Lung (tissue), 12 donors: ENCODE data around the gene AP4E1. TPM values are rescaled to one million over a fixed set of nuclear protein-coding genes. Genes with fewer than 3 reads are reported as not detected.
"Not testable (repeated sequence)": the region's sequence is repeated elsewhere in the genome, so short reads cannot be mapped to it uniquely, and the experiment has no call there.

Source experiments
- ATAC-seq: fragments of 200-7000 bp; cut with Tn5 transposase; one replicate; pipeline ENCODE4 v1.9.1; 2020; ENCODE audit warnings: moderate number of reproducible peaks; ENCODE audit not compliant: insufficient read depth, low FRiP score
- DNase-seq, 3 donors: peaks; one replicate each; pipeline ENCODE4 v3.0.0-alpha.2; 2013 to 2017
- H3K27ac ChIP-seq, 2 donors: one replicate each; pipeline ENCODE4 v1.5.1; 2013; ENCODE audit warnings: mild to moderate bottlenecking in 2 of 2, moderate library complexity in 2 of 2, control low read depth in 1 of 2, inconsistent platforms in 1 of 2, low read depth in 1 of 2, low read length in 1 of 2
- H3K27me3 ChIP-seq, 3 donors: one replicate each; pipeline ENCODE4 v1.5.1; 2013; ENCODE audit warnings: low read length in 2 of 3; ENCODE audit not compliant: control insufficient read depth in 3 of 3, insufficient read depth in 3 of 3
- H3K36me3 ChIP-seq, 4 donors: one replicate each; pipeline ENCODE4 v1.5.1; 2013; ENCODE audit warnings: low read length in 4 of 4, mild to moderate bottlenecking in 1 of 4, moderate library complexity in 1 of 4; ENCODE audit not compliant: control insufficient read depth in 4 of 4, insufficient read depth in 4 of 4
- H3K4me1 ChIP-seq, 5 donors: one replicate each; pipeline ENCODE4 v1.5.1; 2013; ENCODE audit warnings: low read length in 5 of 5, mild to moderate bottlenecking in 2 of 5, moderate library complexity in 1 of 5; ENCODE audit not compliant: control insufficient read depth in 5 of 5, insufficient read depth in 5 of 5
- H3K4me3 ChIP-seq: one replicate; pipeline ENCODE4 v1.5.1; 2013; ENCODE audit warnings: mild to moderate bottlenecking, control low read depth, moderate library complexity
- H3K9ac ChIP-seq, 2 donors: one replicate each; pipeline ENCODE4 v1.5.1; 2013; ENCODE audit warnings: low read length in 2 of 2, control low read depth in 1 of 2; ENCODE audit not compliant: insufficient read depth in 1 of 2
- H3K9me3 ChIP-seq, 4 donors: one replicate each; pipeline ENCODE4 v1.5.1; 2013; ENCODE audit warnings: low read length in 3 of 4, mild to moderate bottlenecking in 1 of 4, moderate library complexity in 1 of 4; ENCODE audit not compliant: control insufficient read depth in 4 of 4, insufficient read depth in 3 of 4
- CTCF ChIP-seq: IDR thresholded peaks from 2 replicates; pipeline ENCODE4 v1.5.1; 2012; ENCODE audit warnings: mild to moderate bottlenecking; ENCODE audit errors: control extremely low read depth, extremely low read depth
- WGBS, 2 donors: extraction: QIAGEN DNeasy Blood & Tissue Kit; methylation state at CpG; one replicate each; pipeline ENCODE4 v1.1.7; 2013; 5-methylcytosine and 5-hydroxymethylcytosine counted together
- polyA plus RNA-seq, 2 donors: library from polyadenylated mRNA; stranded (reverse); fragments of 200-250 nt; gene quantifications; one replicate each; pipeline ENCODE4 v1.2.1, GENCODE V29; 2013
- total RNA-seq, 2 donors: library from RNA; depleted of rRNA in 1 of 2; stranded (reverse); fragments of >200 nt in 1 of 2; gene quantifications; one replicate each; pipeline ENCODE4 v1.2.1, GENCODE V29; 2014 to 2021
- donor health status: control.
- donor health status: control.
- donor health status: Bipolar disorder and iron deficiency.
- donor health status: healthy.
- donor health status: DM: yes; HTN: yes; CAD: no.

Gene AP4E1
- total and polyA plus RNA-seq, 4 donors, result 2.2 to 12.7 (median 6.7) TPM

DNA sequence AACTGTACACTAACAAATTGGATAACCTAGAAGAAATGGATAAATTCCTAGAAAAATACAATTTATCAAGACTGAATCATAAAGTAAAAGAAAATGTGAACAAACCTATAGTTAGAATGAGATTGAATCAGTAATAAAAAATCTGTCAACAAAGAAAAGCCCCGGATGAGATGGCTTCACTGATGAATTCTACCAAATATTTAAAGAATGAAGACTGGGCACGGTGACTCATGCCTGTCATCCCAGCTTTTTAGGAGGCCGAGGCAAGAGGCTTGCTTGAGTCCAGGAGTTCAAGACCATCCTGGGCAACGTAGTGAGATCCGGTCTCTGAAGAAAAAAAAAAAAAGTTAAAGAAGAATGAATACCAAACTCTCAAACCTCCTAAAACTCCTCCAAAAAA, 17.7 kb upstream of the AP4E1 start:
- no peak overlapping the region for H3K27ac ChIP-seq
- H3K9ac ChIP-seq, result no peak overlapping the region
- no peak for TF ChIP-seq CTCF
- H3K9me3 ChIP-seq, result peaks cover 0 to 10% (median 1%) of the 10 kb centered on the region in 4 donors
- H3K27me3 ChIP-seq, result no peaks in the 10 kb centered on the region
- H3K4me1 ChIP-seq, result no peaks in the 10 kb centered on the region
- DNase-seq (no peak), ATAC-seq (no peak)
- H3K4me3 ChIP-seq, result no peak overlapping the region
- 94 to 98% methylated on average over 5 of the region's 5 CpGs for WGBS, 2 donors
- no peaks in the 10 kb centered on the region for H3K36me3 ChIP-seq

GRCh38 chr15:50891159-50891558, 17.3 kb upstream of the AP4E1 start:
- Histone ChIP-seq H3K27ac (no peak overlapping the region), H3K4me1 (no peaks in the 10 kb centered on the region), H3K27me3 (no peaks in the 10 kb centered on the region), H3K9me3 (peaks cover 0 to 10% (median 1%) of the 10 kb centered on the region in 4 donors), H3K9ac (no peak overlapping the region), H3K36me3 (no peaks in the 10 kb centered on the region), H3K4me3 (no peak overlapping the region)
- TF ChIP-seq CTCF, result no peak
- ATAC-seq (no peak), DNase-seq (no peak)
- WGBS, 2 donors, result 100% methylated on average over 1 of the region's 1 CpG

DNA sequence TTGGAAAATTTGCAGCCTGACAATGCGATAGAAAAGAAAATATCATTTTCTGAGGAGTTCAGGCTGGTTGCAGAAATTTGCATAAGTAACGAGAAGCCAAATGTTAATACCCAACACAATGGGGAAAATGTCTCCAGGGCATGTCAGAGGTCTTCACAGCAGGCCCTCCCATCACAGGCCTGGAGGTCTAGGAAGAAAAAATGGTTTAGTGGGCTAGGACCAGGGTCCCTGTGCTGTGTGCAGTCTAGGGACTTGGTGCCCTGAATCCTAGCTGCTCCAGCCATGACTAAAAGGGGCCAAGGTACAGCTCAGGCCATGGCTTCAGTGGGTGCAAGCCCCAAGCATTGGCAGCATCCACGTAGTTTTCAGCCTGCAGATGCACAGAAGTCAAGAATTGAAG, 14.5 kb upstream of the AP4E1 start:
- Histone ChIP-seq H3K4me1 (no peaks in the 10 kb centered on the region), H3K36me3 (no peaks in the 10 kb centered on the region), H3K27me3 (no peaks in the 10 kb centered on the region), H3K9me3 (peaks cover 0 to 10% (median 1%) of the 10 kb centered on the region in 4 donors), H3K9ac (no peak overlapping the region), H3K27ac (no peak overlapping the region), H3K4me3 (no peak overlapping the region)
- DNase-seq (no peak), ATAC-seq (no peak)
- no peak for TF ChIP-seq CTCF
- WGBS, 2 donors, result 91 to 94% methylated on average over 3 of the region's 3 CpGs

DNA sequence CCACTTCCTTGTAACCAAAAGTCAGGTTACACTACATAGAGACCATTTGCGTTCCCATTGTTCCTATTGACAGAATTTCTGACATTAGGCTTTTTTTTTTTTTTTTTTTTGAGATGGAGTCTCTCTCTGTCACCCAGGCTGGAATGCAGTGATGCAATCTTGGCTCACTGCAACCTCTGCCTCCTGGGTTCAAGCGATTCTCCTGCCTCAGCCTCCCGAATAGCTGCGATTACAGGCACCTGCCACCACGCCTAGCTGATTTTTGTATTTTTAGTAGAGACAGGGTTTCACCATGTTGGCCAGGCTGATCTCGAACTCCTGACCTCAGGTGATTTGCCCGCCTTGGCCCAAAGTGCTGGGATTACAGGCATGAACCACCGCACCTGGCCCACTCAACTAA, 7.1 kb upstream of the AP4E1 start:
- 95 to 97% methylated on average over 8 of the region's 8 CpGs for whole genome bisulfite sequencing, 2 donors
- not testable (repeated sequence) for ATAC-seq, H3K9me3 ChIP-seq, H3K4me1 ChIP-seq, DNase-seq, H3K36me3 ChIP-seq, H3K27ac ChIP-seq, H3K4me3 ChIP-seq, H3K9ac ChIP-seq, H3K27me3 ChIP-seq
